OCI-LY3 (cell line): ENCODE results near the gene FBLIM1.

Experiments
- H2AFZ ChIP-seq: fragments of 200-600, 300-600 bp; shearing (Covaris generic); 2 replicates; pipeline ENCODE4 v1.6.0; 2014; ENCODE audit warnings: antibody characterized with exemption, low read depth, low read length
- H3K27ac ChIP-seq: fragments of 200-600, 300-600 bp; sonication (generic); 2 replicates; pipeline ENCODE4 v1.5.1; 2014; ENCODE audit warnings: mild to moderate bottlenecking, low read length, moderate library complexity, mixed read lengths
- H3K27me3 ChIP-seq: fragments of 200-600, 300-600 bp; sonication (generic); 2 replicates; pipeline ENCODE4 v1.6.1; 2014; ENCODE audit warnings: low read depth, low read length, mixed read lengths
- H3K36me3 ChIP-seq: fragments of 200-600, 300-600 bp; sonication (generic); replicated peaks from 2 replicates; pipeline ENCODE3; 2014; ENCODE audit warnings: low read depth, low read length, mixed read lengths
- H3K4me1 ChIP-seq: fragments of 300-600, 200-600 bp; sonication (generic); 2 replicates; pipeline ENCODE4 v1.6.1; 2014; ENCODE audit warnings: low read length, mixed read lengths
- H3K4me2 ChIP-seq: fragments of 200-600, 300-600 bp; sonication (generic); 2 replicates; pipeline ENCODE4 v1.6.1; 2014; ENCODE audit warnings: low read length, mixed read lengths
- H3K4me3 ChIP-seq: fragments of 300-600, 200-600 bp; sonication (generic); 2 replicates; pipeline ENCODE4 v1.5.1; 2014; ENCODE audit warnings: antibody characterized with exemption, mild to moderate bottlenecking, low read length, moderate library complexity
- H3K79me2 ChIP-seq: fragments of 300-600, 200-600 bp; shearing (Covaris generic); 2 replicates; pipeline ENCODE4 v1.6.1; 2014; ENCODE audit warnings: mild to moderate bottlenecking, low read length, mixed read lengths
- H3K9ac ChIP-seq: fragments of 300-600, 200-600 bp; shearing (Covaris generic); 2 replicates; pipeline ENCODE4 v1.6.0; 2014; ENCODE audit warnings: mild to moderate bottlenecking, low read length, moderate library complexity
- H3K9me3 ChIP-seq: fragments of 200-600, 300-600 bp; shearing (Covaris generic); 2 replicates; pipeline ENCODE4 v1.6.1; 2014; ENCODE audit warnings: low read length, mixed read lengths; ENCODE audit not compliant: insufficient read depth
- H4K20me1 ChIP-seq: fragments of 200-600, 300-600 bp; sonication (generic); 2 replicates; pipeline ENCODE4 v1.6.1; 2016; ENCODE audit warnings: low read length, mixed read lengths; ENCODE audit not compliant: insufficient read depth
- EZH2phosphoT487 ChIP-seq: fragments of 200-600 bp; shearing (Covaris generic); IDR thresholded peaks from 2 replicates; pipeline ENCODE4 v1.6.1; 2018; ENCODE audit warnings: antibody characterized with exemption, mixed run types, low read depth
- TF ChIP-seq, protein P1 (sequence below): fragments of 200-600, 300-600 bp; sonication (generic); IDR thresholded peaks from 2 replicates; pipeline ENCODE4 v1.5.1; 2014; ENCODE audit warnings: antibody characterized with exemption, low read length, low read depth

The FBLIM1 gene

DNA sequence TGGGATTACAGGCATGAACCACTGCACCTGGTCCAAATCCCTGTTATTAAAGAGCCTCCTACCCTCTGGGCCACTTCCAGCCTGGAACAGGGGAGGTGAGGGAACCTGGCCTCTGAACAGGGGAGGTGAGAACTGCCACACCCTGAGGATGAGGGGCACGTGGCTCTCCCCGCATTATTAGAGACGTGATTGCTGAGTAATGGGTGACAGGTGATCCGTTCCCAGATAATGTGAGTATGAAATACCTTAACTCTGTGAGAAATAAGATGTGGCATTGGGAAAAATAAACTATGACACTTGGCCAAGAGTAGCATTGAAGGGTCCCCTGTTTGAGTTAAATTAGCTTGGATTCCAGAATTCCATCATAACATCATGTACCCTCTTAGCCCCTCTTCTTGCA, 36.2 kb upstream of the FBLIM1 start:
- Histone ChIP-seq H3K27ac (no peak overlapping the region), H3K27me3 (no peaks in the 10 kb centered on the region), H2AFZ (no peak overlapping the region), H3K4me3 (no peak overlapping the region), H3K4me2 (no peak overlapping the region), H3K36me3 (no peaks in the 10 kb centered on the region), H3K4me1 (no peaks in the 10 kb centered on the region), H3K79me2 (no peaks in the 10 kb centered on the region), H4K20me1 (no peaks in the 10 kb centered on the region), H3K9ac (no peak overlapping the region), H3K9me3 (no peaks in the 10 kb centered on the region)
- no peak for TF ChIP-seq EZH2phosphoT487
- TF ChIP-seq, protein P1, sequence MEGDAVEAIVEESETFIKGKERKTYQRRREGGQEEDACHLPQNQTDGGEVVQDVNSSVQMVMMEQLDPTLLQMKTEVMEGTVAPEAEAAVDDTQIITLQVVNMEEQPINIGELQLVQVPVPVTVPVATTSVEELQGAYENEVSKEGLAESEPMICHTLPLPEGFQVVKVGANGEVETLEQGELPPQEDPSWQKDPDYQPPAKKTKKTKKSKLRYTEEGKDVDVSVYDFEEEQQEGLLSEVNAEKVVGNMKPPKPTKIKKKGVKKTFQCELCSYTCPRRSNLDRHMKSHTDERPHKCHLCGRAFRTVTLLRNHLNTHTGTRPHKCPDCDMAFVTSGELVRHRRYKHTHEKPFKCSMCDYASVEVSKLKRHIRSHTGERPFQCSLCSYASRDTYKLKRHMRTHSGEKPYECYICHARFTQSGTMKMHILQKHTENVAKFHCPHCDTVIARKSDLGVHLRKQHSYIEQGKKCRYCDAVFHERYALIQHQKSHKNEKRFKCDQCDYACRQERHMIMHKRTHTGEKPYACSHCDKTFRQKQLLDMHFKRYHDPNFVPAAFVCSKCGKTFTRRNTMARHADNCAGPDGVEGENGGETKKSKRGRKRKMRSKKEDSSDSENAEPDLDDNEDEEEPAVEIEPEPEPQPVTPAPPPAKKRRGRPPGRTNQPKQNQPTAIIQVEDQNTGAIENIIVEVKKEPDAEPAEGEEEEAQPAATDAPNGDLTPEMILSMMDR, result no peak

DNA sequence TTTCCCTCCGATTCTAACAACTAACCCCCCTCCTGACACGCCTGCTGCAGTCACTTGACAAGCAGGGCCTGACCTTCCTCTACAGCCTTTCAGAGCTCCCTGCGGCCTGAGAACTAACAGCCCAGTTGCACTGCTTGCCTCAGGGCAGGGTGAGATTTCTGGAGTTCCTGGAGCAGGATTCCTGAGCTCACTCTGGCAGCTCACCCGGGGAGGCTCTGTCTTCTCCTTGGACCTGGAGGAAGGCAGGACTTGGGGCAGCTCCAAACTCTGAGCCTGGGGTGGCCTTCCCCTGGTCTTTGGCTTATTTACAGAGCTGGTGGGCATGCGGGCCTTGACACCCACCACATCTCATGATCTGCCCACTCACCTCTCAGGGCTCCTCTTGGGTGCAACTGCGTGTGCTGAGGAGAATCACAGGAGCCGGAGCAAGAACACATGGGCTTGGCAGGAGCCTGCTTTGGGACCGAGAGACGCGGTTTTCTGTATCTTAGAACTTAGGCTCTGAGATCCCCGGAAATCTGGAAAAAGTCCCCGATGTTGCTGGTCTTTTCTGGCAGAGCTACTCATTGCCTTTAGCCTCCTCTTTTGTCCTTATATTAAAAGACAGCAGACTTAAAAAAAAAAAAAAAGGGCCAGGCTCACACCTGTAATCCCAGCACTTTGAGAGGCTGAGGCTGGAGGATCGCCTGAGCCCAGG, 35.6 kb upstream of the FBLIM1 start:
- no peak overlapping the region for H3K27ac ChIP-seq
- H2AFZ ChIP-seq, result no peak overlapping the region
- H3K4me3 ChIP-seq, result no peak overlapping the region
- no peaks in the 10 kb centered on the region for H3K27me3 ChIP-seq
- no peak overlapping the region for H3K4me2 ChIP-seq
- H3K36me3 ChIP-seq, result no peaks in the 10 kb centered on the region
- no peak for TF ChIP-seq EZH2phosphoT487
- TF ChIP-seq, protein P1, result no peak
- no peaks in the 10 kb centered on the region for H3K4me1 ChIP-seq
- H4K20me1 ChIP-seq, result no peaks in the 10 kb centered on the region
- no peaks in the 10 kb centered on the region for H3K9me3 ChIP-seq
- no peak overlapping the region for H3K9ac ChIP-seq
- no peaks in the 10 kb centered on the region for H3K79me2 ChIP-seq

DNA sequence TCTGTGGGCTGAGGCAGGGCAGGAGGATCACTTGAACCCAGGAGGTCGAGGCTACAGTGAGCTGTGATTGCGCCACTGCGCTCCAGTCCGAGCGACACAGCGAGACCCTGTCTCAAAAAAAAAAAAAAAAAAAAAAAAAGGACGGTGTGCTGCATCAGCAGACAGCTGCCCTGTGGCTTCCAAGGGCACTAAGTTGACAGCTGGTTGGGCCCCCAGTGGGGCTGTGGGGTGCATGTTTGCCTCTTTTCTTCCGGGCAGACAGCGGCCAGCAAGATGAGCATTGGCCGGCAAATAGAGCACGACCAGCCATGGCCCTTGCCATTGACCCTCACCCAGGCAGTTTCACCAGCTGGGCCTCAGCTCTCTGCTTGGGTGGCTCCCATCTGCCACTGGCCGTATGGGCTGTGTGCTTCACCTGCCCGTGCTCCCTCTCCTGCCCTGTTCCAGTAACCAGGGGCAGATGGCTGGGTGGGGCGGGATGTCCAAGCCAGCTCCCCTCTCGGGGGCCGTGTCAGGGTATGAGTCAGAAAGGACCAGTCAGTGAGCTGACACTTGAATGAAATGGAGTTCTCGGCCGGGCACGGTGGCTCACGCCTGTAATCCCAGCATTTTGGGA, 34.9 kb upstream of the FBLIM1 start:
- Histone ChIP-seq H3K4me3 (no peak overlapping the region), H3K9ac (no peak overlapping the region), H3K4me1 (no peaks in the 10 kb centered on the region), H3K36me3 (no peaks in the 10 kb centered on the region), H2AFZ (no peak overlapping the region), H3K27ac (no peak overlapping the region), H3K4me2 (no peak overlapping the region), H3K27me3 (no peaks in the 10 kb centered on the region), H3K79me2 (no peaks in the 10 kb centered on the region), H3K9me3 (no peaks in the 10 kb centered on the region), H4K20me1 (no peaks in the 10 kb centered on the region)
- no peak for TF ChIP-seq EZH2phosphoT487
- TF ChIP-seq, protein P1, result no peak

DNA sequence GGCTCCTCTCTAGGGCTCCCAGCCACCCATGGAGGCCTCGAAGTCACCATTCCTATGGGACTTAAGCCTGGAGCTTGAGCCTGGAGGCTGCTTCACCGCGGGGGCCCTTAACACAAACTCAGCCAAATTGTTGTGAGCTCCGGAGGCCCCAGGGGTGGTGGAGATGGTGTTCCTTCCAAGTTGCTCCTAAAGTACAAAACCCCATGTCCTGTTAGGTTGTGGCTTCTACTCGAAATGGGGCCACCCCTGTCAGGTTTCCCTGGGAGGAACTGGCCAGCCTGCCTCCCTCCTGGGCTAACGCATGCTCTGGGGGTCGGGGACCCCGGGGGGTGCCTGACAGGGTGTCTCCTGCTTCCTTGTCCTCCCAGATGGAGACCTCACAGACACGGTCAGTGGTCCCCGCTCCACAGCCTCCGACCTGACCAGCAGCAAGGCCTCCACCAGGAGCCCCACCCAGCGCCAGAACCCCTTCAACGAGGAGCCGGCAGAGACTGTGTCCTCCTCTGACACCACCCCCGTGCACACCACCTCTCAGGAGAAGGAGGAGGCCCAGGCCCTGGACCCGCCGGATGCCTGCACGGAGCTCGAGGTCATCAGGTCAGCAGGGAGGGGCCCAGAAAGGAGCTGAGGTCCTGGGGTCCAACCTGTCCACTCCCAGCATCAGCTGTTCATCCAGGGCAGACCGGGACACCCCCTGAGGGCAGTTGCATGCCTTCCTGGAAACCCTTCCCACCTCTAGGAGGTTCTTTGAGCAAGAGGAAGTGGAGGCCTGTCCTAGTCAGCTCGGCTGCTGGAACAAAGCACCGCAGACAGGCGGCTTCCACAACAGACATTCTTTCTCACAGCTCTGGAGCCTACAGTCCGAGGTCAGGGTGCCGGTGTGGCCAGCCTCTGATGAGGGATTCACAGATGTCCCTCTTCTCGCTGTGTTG, 33.4 kb upstream of the FBLIM1 start:
- H4K20me1 ChIP-seq, result no peaks in the 10 kb centered on the region
- H3K79me2 ChIP-seq, result no peaks in the 10 kb centered on the region
- no peak overlapping the region for H3K4me2 ChIP-seq
- no peak overlapping the region for H3K4me3 ChIP-seq
- H3K27ac ChIP-seq, result no peak overlapping the region
- H3K4me1 ChIP-seq, result no peaks in the 10 kb centered on the region
- no peaks in the 10 kb centered on the region for H3K9me3 ChIP-seq
- no peaks in the 10 kb centered on the region for H3K27me3 ChIP-seq
- no peak overlapping the region for H3K9ac ChIP-seq
- TF ChIP-seq, protein P1, result no peak
- no peak for TF ChIP-seq EZH2phosphoT487
- no peaks in the 10 kb centered on the region for H3K36me3 ChIP-seq
- H2AFZ ChIP-seq, result no peak overlapping the region
